GM12878 (cell line): Measurements from ENCODE around the gene CALB2. TPM values are rescaled to one million over a fixed set of nuclear protein-coding genes. Genes with fewer than 3 reads are reported as not detected.

Experiments used
- ATAC-seq: fragments of 200-7000 bp; cut with Tn5 transposase; 3 replicates; pipeline ENCODE4 v1.9.1; 2020; ENCODE audit warnings: mild to moderate bottlenecking, moderate library complexity
- BruUV-seq: library from RNA; stranded (reverse); fragments of 400-500 nt; replicated peaks from 2 replicates; lab custom pipeline; 2021; lab: Mats Ljungman, UMichigan
- CTCF ChIA-PET: fragments of 300-600 bp; sonication (Branson Sonifier 250); formaldehyde crosslinking; extraction: SDS; loops from one replicate; lab custom pipeline; 2021; ENCODE audit warnings: inconsistent platforms; lab: Yijun Ruan, JAX
- POLR2A ChIA-PET: fragments of 350-600 bp; formaldehyde crosslinking; extraction: SDS; loops from one replicate; lab custom pipeline; 2021; ENCODE audit warnings: inconsistent platforms; lab: Charles Lee
- RAD21 ChIA-PET: fragments of 300-600 bp; sonication (Branson Sonifier 250); formaldehyde crosslinking; loops from one replicate; lab custom pipeline; 2023; ENCODE audit warnings: antibody characterized with exemption; ENCODE audit not compliant: unreplicated experiment; lab: Charles Lee
- SMC1A ChIA-PET: fragments of 300-600 bp; sonication (Branson Sonifier 250); formaldehyde crosslinking; loops from one replicate; lab custom pipeline; 2023; ENCODE audit not compliant: unreplicated experiment, uncharacterized antibody; lab: Charles Lee
- DNase-seq: peaks from one replicate; pipeline ENCODE4 v3.0.0-alpha.2; 2011; ENCODE audit warnings: low read depth, low spot score
- FAIRE-seq: peaks from 3 replicates; lab custom pipeline; 2011; peaks lifted over from hg19 to GRCh38; lab: Jason Lieb, UNC
- H2AFZ ChIP-seq: 2 replicates; pipeline ENCODE4 v1.6.0; 2011; ENCODE audit warnings: low read depth, low read length, control low read depth; ENCODE audit not compliant: control insufficient read depth
- H3K27ac ChIP-seq: 2 replicates; pipeline ENCODE4 v1.5.1; 2011; ENCODE audit warnings: control low read depth; ENCODE audit not compliant: control insufficient read depth, insufficient read depth
- H3K27me3 ChIP-seq, 2 experiments: replicated peaks in 1 of 2; 2 replicates each; pipeline versions ENCODE4 v1.6.0 to v1.6.1; 2011; ENCODE audit warnings: low read length in 1 of 2; ENCODE audit not compliant: control insufficient read depth in 2 of 2, insufficient read depth in 2 of 2
- H3K36me3 ChIP-seq, 2 experiments: 2 replicates each; pipeline ENCODE4 v1.5.1; 2011; ENCODE audit warnings: low read length in 1 of 2; ENCODE audit not compliant: control insufficient read depth in 2 of 2, insufficient read depth in 2 of 2
- H3K4me1 ChIP-seq: 2 replicates; pipeline ENCODE4 v1.6.1; 2011; ENCODE audit warnings: mild to moderate bottlenecking, low read length, moderate library complexity, mixed read lengths; ENCODE audit not compliant: control insufficient read depth, insufficient read depth
- H3K4me2 ChIP-seq: 2 replicates; pipeline ENCODE4 v1.6.0; 2011; ENCODE audit warnings: control low read depth; ENCODE audit not compliant: control insufficient read depth, insufficient read depth
- H3K4me3 ChIP-seq: fragments of 200-600 bp; sonication (generic); 2 replicates; pipeline ENCODE4 v1.5.1; 2016
- H3K79me2 ChIP-seq: 2 replicates; pipeline ENCODE4 v1.6.0; 2011; ENCODE audit warnings: low read length; ENCODE audit not compliant: control insufficient read depth, insufficient read depth
- H3K9ac ChIP-seq: 2 replicates; pipeline ENCODE4 v1.8.0; 2011; ENCODE audit warnings: low read length, control low read depth, mixed read lengths; ENCODE audit not compliant: control insufficient read depth, insufficient read depth
- H3K9me3 ChIP-seq: replicated peaks from 3 replicates; pipeline ENCODE4 v1.5.1; 2011; ENCODE audit warnings: mild to moderate bottlenecking, low read length; ENCODE audit not compliant: control insufficient read depth, insufficient read depth
- H4K20me1 ChIP-seq: 2 replicates; pipeline ENCODE4 v1.6.0; 2011; ENCODE audit not compliant: control insufficient read depth, insufficient read depth
- CHD1 ChIP-seq: IDR thresholded peaks from 2 replicates; pipeline ENCODE4 v1.6.1; 2012; ENCODE audit warnings: low read depth, low read length, improper control_type of control experiment
- CTCF ChIP-seq, 3 experiments: IDR thresholded peaks in 2 of 3; conservative IDR thresholded peaks in 1 of 3; 2 replicates each; pipeline ENCODE4 v1.5.1; 2011; ENCODE audit warnings: low read depth in 3 of 3, low read length in 3 of 3, mild to moderate bottlenecking in 3 of 3, control low read depth in 2 of 3, moderate library complexity in 2 of 3, inconsistent platforms in 1 of 3, mixed read lengths in 1 of 3; ENCODE audit not compliant: control insufficient read depth in 2 of 3, insufficient read depth in 1 of 3; ENCODE audit errors: extremely low read depth in 1 of 3
- E2F4 ChIP-seq: IDR thresholded peaks from 2 replicates; pipeline ENCODE4 v1.6.1; 2012; ENCODE audit warnings: low read depth, low read length, improper control_type of control experiment
- E4F1 ChIP-seq: fragments of 450-650 bp; IDR thresholded peaks from 2 replicates; pipeline ENCODE4 v1.6.1; 2018; ENCODE audit warnings: borderline replicate concordance, mild to moderate bottlenecking; ENCODE audit not compliant: partially characterized antibody
- JUND ChIP-seq: IDR thresholded peaks from 2 replicates; pipeline ENCODE4 v1.6.1; 2012; ENCODE audit warnings: low read depth, mild to moderate bottlenecking, low read length, improper control_type of control experiment, moderate library complexity
- MLLT1 ChIP-seq: fragments of 450-650 bp; IDR thresholded peaks from 2 replicates; pipeline ENCODE4 v1.6.1; 2016; ENCODE audit warnings: mild to moderate bottlenecking
- POLR2AphosphoS5 ChIP-seq: IDR thresholded peaks from 2 replicates; pipeline ENCODE4 v1.6.1; 2011; ENCODE audit warnings: mild to moderate bottlenecking, low read length, inconsistent platforms
- ZBTB33 ChIP-seq: fragments of 450-650 bp; IDR thresholded peaks from 2 replicates; pipeline ENCODE4 v1.6.1; 2017; ENCODE audit warnings: mild to moderate bottlenecking
- ZBTB40 ChIP-seq: fragments of 450-650 bp; IDR thresholded peaks from 2 replicates; pipeline ENCODE4 v1.6.1; 2016; ENCODE audit warnings: mild to moderate bottlenecking, moderate library complexity, borderline replicate concordance
- WGBS: methylation state at CpG from one replicate; pipeline ENCODE4 v1.1.6; 2016; ENCODE audit warnings: low lambda C conversion rate; ENCODE audit not compliant: insufficient replicate concordance, insufficient coverage; ENCODE audit errors: missing lambda C conversion rate; 5-methylcytosine and 5-hydroxymethylcytosine counted together
- in situ Hi-C: fragments of 300-500 bp; cut with MboI; formaldehyde crosslinking; loops from 9 replicates; pipeline ENCODE4 v1.14.3; 2018; ENCODE audit warnings: mixed read lengths
- intact Hi-C: fragments of 100-400 bp; cut with micrococcal nuclease; formaldehyde crosslinking; loops from one replicate; pipeline ENCODE4 v1.14.2; 2022; ENCODE audit not compliant: unreplicated experiment
- polyA plus RNA-seq, 11 experiments: library from polyadenylated mRNA; depleted of rRNA in 4 of 11; unstranded in 6 of 11; stranded (reverse) in 5 of 11; fragments of >200 nt; fragmentation: Nextera tagmentation in 4 of 11; fragmentation: Illumina TruSeq in 1 of 11; extraction: Ambion mirVana in 4 of 11; extraction: Trizol in 1 of 11; gene quantifications; 1 replicate in 1 of 11; 2 replicates in 10 of 11; pipeline versions ENCODE4 v1.2.1 to v1.2.3, GENCODE V29; 2011 to 2016; ENCODE audit warnings: inconsistent platforms in 2 of 11, missing spikeins in 2 of 11, low read depth in 1 of 11
- total RNA-seq, 4 experiments: library from RNA; depleted of rRNA in 3 of 4; stranded (reverse); fragments of >200 nt in 3 of 4; fragmentation: Illumina TruSeq in 1 of 4; extraction: Trizol in 1 of 4; gene quantifications; 2 replicates each; pipeline versions ENCODE4 v1.2.1 to v1.2.3, GENCODE V29; 2013 to 2021

CALB2 gene
- total and polyA plus RNA-seq, 10 of the 15 experiments (the other 5 are each of a cell fraction or from before 2014, with no cell fraction given) = not detected

- CTCF ChIA-PET = interaction anchor here (0.5 to 1.5 kb wide), 3 partner anchors 27 to 544 kb away, joined by 3 read pairs; partner anchors contain the start of gene CALB2
- H3K27ac ChIP-seq = no peak overlapping the region
- no peak overlapping the region for H3K4me2 ChIP-seq
- no peaks in the 10 kb centered on the region; a peak in 1 of 4 replicates for H3K27me3 ChIP-seq
- no peak overlapping the region for H3K4me3 ChIP-seq
- H2AFZ ChIP-seq = no peak overlapping the region
- no peaks in the 10 kb centered on the region for H3K9me3 ChIP-seq
- RAD21 ChIA-PET = no interaction called here
- no peaks in the 10 kb centered on the region for H4K20me1 ChIP-seq
- 0% methylated on average over 3 of the region's 3 CpGs for WGBS
- DNase-seq (no peak), ATAC-seq (no peak), FAIRE-seq (no peak)
- intact Hi-C loops = no loop called here
- in situ Hi-C loops = no loop called here
- no peaks in the 10 kb centered on the region for H3K4me1 ChIP-seq
- POLR2A ChIA-PET = no interaction called here
- no peak overlapping the region for H3K9ac ChIP-seq
- no TSS peak for BruUV-seq
- H3K36me3 ChIP-seq = no peaks in the 10 kb centered on the region
- H3K79me2 ChIP-seq = no peaks in the 10 kb centered on the region
- SMC1A ChIA-PET = no interaction called here
- no peak for TF ChIP-seq JUND
- TF ChIP-seq CHD1 = no peak
- TF ChIP-seq CTCF (IDR thresholded peaks at IDR 0.05 in 2 of 3, conservative IDR thresholded peaks at IDR 0.05 in 1 of 3; ENCODE audit: control insufficient read depth in 2 of 3, extremely low read depth in 1 of 3, insufficient read depth in 1 of 3, low read depth in 3 of 3, low read length in 3 of 3) = no peak
- TF ChIP-seq E4F1 = no peak
- no peak for TF ChIP-seq E2F4
- no peak for TF ChIP-seq POLR2AphosphoS5
- TF ChIP-seq ZBTB33 = no peak
- TF ChIP-seq MLLT1 = no peak
- no peak for TF ChIP-seq ZBTB40
Observed at GRCh38 chr16:71315269-71315668, 43.3 kb upstream of the CALB2 start.
